H7 (cell line): ENCODE results near the gene KRT36. TPM values are rescaled to one million over a fixed set of nuclear protein-coding genes. Genes with fewer than 3 reads are reported as not detected.

Experiments
- DNase-seq: peaks from one replicate; pipeline ENCODE4 v3.0.0; 2012
- H3K27me3 ChIP-seq: 2 replicates; pipeline ENCODE4 v1.6.0; 2011; ENCODE audit warnings: mild to moderate bottlenecking, low read length; ENCODE audit not compliant: control insufficient read depth, insufficient read depth
- H3K36me3 ChIP-seq: replicated peaks from 2 replicates; pipeline ENCODE4 v1.5.1; 2011; ENCODE audit warnings: low read length; ENCODE audit not compliant: control insufficient read depth, insufficient read depth
- H3K4me3 ChIP-seq: 2 replicates; pipeline ENCODE4 v1.5.1; 2011; ENCODE audit warnings: low read depth, mild to moderate bottlenecking, control low read depth, low read length, moderate library complexity; ENCODE audit not compliant: insufficient read depth
- total RNA-seq: library from RNA; depleted of rRNA; stranded (reverse); fragments of >200 nt; shearing (Covaris generic); gene quantifications from 2 replicates; pipeline ENCODE4 v1.2.3, GENCODE V29; 2014

Gene KRT36
- total RNA-seq, 1 experiment from 2014 or later: not detected

DNA sequence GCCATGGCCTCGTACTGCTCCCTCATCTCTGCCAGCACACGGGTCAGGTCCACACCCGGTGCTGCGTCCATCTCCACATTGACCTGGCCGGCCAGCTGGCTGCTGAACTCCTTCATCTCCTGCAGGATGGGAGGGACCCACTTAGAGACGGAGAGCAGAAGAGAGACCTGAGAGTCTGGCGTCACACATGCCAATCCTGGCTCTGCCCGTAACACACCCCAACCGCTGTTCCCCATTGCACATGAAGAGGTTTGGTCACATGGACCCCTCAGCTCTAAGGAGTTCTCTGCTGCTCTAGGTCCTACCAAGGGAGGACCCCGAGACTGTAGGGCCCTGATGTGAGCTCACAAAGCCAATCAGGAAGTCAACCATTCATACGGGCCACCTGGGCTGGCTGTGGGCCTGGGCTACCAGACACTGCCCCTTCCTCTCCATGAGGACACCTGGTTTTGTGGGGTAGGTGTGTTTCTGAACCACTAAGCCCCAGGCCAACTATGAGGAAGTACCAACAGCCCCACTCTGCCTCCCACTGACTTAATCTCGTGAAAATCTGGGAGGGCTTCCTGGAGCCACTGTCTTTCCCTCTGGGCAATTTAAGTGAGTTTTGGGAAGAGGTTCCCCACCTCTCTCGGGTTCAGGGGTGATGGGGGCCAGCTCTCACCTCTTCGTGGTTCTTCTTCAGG, 26.6 kb upstream of the KRT36 start:
- Histone ChIP-seq H3K4me3 (no peak overlapping the region), H3K36me3 (no peaks in the 10 kb centered on the region), H3K27me3 (no peaks in the 10 kb centered on the region)
- DNase-seq: no peak

DNA sequence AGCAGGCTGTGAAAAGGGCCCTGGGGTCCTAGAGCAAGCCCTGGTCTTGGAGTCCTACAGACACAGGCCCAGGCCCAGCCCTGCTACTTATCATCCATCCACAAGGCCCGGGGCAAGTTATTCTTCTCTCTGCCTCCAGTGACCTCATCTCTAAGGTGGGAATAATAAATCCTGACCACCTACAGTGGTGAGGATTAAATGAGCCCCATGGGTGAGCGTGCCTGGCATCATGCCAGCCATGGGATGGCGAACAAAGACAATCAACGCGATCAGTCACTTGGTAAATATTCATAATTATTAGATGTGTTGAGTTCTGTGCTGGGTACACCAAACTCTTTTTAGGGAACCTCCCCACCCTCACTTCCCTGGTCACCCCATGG, 23.4 kb upstream of the KRT36 start:
- H3K36me3 ChIP-seq: no peaks in the 10 kb centered on the region
- H3K27me3 ChIP-seq: no peaks in the 10 kb centered on the region
- H3K4me3 ChIP-seq: no peak overlapping the region
- no peak for DNase-seq

DNA sequence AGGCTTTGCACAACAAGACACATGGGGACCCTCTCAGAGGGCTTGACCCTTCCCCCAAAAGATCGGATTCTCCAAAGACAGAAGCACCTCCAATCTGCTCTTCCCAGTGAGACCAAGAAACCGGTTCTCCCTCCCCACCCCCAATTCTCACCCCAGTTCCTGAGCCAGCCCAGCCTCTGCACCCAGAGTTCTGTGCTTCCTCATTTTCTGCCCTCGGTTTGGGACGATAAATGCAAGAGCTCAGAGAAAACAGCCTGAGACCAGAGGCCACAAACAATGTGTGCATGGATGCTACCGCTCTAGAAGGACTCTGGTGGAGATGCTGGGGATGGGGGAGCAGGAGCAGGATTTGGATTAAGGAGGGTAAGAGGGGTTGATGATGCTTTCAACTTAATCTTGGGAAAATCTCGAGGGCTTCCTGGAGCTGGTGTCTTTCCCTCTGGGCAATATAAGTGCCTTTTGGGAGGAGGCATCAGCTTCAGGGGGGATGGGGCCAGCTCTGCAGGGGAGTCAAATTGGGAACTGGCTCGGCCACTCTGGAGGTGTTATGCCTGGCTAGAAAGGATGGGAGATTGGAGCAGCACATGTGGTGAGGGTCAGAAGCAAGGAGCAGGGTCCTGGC, 22.9 kb upstream of the KRT36 start:
- Histone ChIP-seq H3K27me3 (no peaks in the 10 kb centered on the region), H3K4me3 (no peak overlapping the region)
- DNase-seq: no peak

DNA sequence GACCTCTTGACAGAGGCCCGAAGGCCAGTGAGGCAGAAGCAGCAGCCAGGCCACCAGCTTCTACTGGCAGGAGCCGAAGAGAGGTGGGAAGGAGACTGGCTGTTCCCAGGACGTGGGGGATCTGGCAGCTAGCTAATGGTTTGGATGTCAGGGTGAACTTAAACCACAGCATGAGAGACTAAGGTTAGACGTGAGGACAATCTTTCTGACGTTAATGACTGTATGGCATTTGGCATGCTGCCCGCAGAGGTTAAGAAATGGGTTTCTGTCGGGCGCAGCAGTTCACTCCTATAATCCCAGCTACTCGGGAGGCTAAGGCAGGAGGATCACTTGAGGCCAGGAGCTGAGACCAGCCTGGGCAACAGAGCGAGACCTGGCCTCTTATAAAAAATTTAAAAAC, 22.0 kb upstream of the KRT36 start:
- Histone ChIP-seq H3K27me3 (no peaks in the 10 kb centered on the region), H3K4me3 (no peak overlapping the region), H3K36me3 (no peaks in the 10 kb centered on the region)
- no peak for DNase-seq

More for the DNA sequence above, 22.9 kb upstream of the KRT36 start:
- no peaks in the 10 kb centered on the region for H3K36me3 ChIP-seq

DNA sequence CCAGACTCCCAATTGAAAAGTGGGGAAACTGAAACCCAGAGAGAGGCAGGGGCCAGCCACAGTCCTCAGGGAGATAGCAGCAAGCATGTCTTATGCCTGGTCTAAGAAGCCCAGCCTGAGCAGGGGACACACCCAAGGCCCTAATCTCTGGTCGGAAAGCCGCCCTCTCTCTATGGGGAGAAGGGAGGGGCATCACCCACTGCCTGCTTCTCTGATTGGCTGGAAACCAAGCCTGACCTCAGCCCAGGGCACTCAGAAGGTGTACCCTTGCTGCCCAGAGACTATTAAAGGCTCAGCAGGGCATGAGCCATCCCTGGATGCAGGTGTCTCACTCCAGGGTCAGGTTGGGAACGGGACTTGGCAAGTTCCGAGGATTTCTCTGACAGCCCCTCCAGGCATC, 21.4 kb upstream of the KRT36 start:
- H3K27me3 ChIP-seq: no peaks in the 10 kb centered on the region
- H3K36me3 ChIP-seq: no peaks in the 10 kb centered on the region
- peak; percentile 83 for DNase-seq
- H3K4me3 ChIP-seq: no peak overlapping the region

DNA sequence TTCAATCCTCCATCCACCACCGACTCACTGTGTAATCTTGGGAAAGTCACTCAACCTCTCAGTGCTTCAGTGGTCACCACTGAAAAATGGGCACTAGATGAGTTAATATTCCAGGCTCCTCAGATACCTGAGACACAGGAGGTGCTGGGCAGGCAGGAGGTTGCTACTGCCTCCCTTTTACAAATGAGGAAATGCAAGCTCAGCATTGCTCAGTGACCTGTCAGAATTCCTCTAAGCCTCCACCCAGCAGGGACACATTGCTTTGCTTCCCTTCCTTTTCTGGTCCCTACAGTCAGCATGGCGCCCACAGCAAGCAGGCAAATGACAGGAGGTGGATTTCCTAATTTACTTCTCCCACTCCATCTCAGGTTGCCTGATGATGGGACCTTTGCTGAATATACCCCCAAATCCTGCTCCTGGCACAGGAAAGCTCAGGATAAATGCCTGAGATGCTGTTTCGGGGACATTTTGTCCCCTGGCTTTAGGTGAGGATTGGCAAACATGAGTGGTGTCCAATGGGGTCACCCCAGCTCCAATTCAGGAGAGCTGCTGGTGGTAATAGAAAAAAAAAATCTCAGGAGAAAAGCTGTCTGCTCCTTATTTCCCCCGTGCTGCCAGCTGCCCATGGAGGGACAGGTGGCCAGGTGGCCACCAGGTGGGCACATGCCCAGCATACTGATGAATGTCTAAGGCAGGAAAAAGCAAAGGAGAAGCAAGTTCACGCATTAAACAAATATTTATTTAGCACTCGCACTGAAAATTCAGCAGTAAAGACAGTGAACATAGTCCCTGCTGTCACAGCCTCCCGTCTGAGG, 20.7 kb upstream of the KRT36 start:
- Histone ChIP-seq H3K36me3 (no peaks in the 10 kb centered on the region), H3K4me3 (no peak overlapping the region), H3K27me3 (no peaks in the 10 kb centered on the region)
- DNase-seq: peak; percentile 73

DNA sequence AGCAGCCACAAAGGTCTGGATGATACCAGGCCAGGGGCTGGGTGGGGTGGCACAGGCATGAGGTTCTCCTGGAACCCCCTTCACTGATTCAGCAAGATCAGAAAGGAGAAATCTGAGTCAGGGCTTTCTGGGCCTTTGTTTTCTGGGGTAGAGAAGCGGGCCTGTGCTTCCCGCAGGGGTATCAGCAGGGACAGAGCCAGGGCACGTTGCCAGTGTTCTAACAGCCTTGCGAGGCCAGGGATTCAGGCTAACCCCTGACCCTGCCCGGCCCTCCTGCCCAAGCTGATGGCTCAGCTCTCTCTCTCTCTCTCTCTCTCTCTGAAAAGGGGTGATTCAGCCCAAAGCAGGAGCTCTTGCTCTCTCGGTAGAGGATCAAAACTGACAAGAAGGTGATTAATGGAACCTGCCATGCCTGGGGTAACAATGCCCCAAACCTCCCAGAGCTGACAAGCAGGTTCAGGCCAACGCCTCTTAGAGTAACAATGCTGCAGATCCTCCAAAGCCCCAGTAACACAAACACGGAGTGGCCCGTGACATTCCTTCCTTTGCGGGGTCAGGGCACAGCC, 17.7 kb upstream of the KRT36 start:
- no peaks in the 10 kb centered on the region for H3K27me3 ChIP-seq
- no peak for DNase-seq
- H3K36me3 ChIP-seq: no peaks in the 10 kb centered on the region
- no peak overlapping the region for H3K4me3 ChIP-seq

DNA sequence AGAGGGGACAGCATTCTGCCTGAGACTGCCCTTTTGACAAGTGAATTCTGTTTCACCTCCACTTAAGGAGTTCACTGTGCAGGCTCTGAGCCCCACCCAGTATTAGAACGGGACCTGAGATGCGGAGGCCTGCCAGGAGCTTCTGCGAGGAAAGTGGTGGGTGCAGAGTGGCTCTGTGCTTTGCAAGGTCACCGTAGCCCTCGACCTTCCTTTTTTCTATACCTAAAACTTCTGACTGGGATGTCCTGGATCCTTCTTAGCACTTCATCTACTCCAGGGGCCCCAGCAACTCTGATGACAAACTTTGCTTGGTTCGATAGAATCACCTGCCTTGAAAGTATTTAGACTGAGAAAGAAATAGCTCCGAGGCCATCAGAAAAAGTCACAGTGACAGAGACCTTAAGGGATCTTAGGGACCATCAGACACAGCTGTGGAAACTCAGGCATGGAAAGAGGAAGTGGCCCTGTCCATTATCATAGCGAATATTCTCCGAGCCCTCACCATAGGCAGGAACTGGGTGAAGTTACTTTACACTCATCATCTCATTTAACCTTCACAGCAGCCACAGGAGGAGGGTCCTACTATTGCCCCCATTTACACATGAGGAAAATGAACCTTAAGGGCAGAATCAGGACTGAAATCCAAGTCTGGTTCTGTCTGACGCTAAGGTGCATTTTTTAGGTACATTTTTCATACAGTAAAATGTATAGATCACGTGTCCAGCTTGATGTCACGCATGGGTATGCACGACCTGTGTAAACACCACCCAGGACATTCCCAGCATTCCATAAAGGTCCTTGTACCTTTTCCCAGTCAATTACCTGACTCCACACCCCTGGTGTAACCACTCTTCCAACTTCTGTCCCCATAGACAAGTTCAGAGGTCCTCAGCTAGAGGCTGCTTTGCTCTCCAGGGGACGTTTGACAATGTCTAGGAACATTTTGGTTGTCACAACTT, 16.4 kb upstream of the KRT36 start:
- Histone ChIP-seq H3K27me3 (no peaks in the 10 kb centered on the region), H3K36me3 (no peaks in the 10 kb centered on the region), H3K4me3 (no peak overlapping the region)
- no peak for DNase-seq

DNA sequence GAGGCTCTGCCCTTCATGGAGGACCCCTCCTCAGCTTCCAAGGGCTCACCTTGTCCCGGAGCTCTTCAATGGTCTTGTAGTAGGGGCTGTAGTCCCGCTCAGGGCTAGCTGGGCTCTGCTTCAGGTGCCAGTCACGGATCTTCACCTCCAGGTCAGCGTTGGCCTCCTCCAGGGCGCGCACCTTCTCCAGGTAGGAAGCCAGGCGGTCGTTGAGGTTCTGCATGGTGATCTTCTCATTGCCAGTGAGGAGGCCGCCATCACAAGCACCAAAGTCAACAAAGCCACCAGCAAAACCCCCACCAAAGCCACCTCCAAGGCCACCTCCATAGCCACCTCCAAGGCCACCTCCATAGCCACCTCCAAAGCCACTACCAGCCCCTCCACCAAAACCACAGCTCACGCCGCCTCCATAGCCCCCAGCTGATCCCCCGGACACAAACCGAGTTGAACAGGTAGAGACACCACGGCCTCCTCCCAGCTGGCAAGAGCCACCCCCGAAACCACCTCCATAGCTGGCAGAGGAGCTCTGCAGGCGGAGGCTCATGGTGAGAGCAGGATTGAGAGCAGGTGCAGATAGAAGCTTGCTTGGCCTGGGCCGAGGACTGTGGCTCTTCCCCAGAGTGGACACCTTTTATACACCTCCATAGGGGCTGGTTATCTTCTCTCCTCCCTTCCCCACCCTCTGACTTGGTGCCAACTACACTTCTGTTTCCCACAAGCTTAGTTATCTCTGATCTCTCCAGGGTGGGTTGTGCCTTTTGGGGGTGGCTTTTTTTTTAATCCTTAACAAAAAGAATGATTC, 15.5 kb upstream of the KRT36 start, which contains the start of gene KRT13:
KRT13 (minus strand) TSS at position 606 of the 802 bp plus-strand sequence; CDS start at position 544, 62 bp downstream.
- Histone ChIP-seq H3K36me3 (no peaks in the 10 kb centered on the region), H3K4me3 (no peak within 1 kb of the TSS), H3K27me3 (no peaks in the 10 kb centered on the region)
- DNase-seq: no peak

DNA sequence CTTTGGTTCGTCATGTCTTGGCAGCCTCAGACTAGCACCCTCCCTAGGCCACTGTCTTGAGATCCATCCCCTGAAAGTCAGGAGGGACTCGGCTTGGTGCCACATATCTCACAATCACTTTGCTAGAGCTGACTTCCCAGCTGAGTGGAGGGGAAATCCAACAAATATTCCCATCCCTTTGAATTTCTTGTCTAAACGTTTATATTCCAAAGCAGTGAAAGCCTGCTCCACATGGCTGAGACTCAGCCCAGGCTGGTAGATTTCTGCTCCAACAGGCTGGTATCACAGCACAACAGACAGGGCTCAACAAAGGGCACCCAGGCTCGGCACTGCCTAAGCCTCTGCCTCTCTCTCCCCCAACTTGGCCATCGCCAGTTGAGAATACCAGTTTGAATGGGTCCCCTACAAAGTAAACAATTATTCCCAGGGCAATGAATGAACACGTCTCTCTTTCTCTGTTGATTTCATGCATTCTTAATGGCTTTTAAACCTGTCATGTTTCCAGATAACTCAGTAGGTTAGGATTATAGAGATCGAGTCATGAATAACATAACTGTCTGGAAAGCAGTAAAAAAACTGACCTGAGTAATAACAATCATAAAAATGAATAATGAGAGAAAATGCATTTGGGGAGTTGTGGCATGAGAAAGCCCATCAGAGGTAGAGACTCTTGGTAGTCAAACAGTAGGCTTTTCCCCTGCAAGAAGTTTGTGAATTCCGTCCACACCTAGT, 14.7 kb upstream of the KRT36 start:
- H3K4me3 ChIP-seq: no peak overlapping the region

DNA sequence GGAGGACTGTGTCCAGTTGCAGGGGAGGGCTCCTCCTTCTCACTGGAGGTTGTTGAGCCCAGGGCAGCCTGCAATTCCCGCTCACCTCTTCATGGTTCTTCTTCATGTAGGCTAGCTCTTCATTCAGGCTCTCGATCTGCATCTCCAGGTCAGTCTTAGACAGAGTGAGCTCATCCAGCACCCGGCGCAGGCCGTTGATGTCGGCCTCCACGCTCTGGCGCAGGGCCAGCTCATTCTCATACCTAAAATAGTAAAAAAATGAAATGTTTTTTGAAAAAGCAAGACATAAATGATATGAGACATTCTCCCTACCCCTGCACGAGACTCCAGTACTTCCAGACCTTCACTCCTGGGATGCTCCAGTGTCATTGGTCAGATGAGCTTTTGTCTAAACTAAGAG, 13.5 kb upstream of the KRT36 start:
- H3K27me3 ChIP-seq: no peaks in the 10 kb centered on the region
- no peaks in the 10 kb centered on the region for H3K36me3 ChIP-seq
- no peak overlapping the region for H3K4me3 ChIP-seq
- DNase-seq: no peak

More for the DNA sequence above, 14.7 kb upstream of the KRT36 start:
- H3K27me3 ChIP-seq: no peaks in the 10 kb centered on the region
- no peak for DNase-seq
- H3K36me3 ChIP-seq: no peaks in the 10 kb centered on the region

DNA sequence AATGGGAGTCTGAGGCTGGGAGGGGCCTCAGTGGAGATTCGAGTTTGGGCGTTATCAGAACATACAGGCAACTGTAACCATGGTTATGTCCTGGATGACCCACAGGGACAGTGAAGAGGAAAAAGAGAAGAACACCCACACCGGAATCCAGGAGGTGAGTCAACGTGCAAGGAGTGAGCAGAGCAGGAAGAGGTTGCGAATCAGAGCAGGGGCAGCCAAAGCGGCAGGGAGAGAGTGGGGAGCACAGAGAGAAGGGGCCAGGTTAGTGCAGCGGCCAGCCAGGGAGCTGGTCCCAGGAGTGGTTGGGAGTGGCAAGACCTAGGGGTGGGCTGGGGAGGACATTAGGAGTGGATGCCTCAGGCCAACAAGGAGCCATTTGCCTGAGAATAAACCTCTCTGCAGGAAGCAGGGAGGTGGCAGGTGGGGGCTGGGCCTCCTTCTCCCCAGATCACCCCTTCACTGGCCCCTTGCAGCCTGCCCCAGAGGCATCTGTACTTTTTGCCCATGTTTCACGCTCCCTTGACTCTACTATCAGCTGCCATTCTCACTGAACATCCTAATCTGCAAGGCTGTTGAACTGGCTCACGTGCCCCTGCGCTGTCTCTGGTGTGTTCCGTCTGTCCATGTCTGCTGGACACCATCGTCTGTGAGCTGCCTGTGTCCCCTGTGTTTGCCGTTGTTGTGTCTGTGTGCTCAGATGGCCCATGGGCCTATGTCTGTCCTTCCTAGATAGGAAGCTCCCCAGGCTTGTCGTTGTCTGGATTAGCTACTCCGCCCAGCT, 10.6 kb upstream of the KRT36 start:
- DNase-seq: peak; percentile 66
- Histone ChIP-seq H3K36me3 (no peaks in the 10 kb centered on the region), H3K27me3 (no peaks in the 10 kb centered on the region), H3K4me3 (no peak overlapping the region)
